ENCODE measurements around the gene PPP2R2B.

DNA sequence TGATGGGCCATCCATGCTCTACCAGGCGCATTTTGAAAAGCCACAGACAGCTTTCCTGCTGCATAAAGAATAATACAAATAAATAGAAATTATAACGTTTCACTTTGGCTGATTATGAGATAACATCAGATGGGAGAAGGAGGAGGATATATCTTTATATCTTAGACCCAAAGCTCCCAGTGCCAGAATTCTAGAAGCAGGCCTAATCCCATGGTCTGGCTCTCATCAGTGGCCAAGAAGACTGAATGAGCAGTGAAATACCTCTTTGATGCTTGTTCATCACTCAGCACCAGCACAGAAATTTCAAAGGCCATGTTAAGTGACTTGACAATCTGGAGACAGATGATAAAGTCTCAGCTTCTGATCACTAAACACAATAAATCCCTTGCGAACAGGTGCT is 107.6 kb downstream of the PPP2R2B start:
- TF ChIP-seq, protein P1, sequence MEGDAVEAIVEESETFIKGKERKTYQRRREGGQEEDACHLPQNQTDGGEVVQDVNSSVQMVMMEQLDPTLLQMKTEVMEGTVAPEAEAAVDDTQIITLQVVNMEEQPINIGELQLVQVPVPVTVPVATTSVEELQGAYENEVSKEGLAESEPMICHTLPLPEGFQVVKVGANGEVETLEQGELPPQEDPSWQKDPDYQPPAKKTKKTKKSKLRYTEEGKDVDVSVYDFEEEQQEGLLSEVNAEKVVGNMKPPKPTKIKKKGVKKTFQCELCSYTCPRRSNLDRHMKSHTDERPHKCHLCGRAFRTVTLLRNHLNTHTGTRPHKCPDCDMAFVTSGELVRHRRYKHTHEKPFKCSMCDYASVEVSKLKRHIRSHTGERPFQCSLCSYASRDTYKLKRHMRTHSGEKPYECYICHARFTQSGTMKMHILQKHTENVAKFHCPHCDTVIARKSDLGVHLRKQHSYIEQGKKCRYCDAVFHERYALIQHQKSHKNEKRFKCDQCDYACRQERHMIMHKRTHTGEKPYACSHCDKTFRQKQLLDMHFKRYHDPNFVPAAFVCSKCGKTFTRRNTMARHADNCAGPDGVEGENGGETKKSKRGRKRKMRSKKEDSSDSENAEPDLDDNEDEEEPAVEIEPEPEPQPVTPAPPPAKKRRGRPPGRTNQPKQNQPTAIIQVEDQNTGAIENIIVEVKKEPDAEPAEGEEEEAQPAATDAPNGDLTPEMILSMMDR (IDR thresholded peaks at IDR 0.05): no peak
- no peak for TF ChIP-seq EP300 (IDR thresholded peaks at IDR 0.05; ENCODE audit: low read depth)

All from transverse colon (tissue), 3 donors.